ENCODE results near the gene EXO1. TPM values are rescaled to one million over a fixed set of nuclear protein-coding genes. Genes with fewer than 3 reads are reported as not detected.

EXO1 gene
- total and polyA plus RNA-seq, 10 donors, result 0.35 to 4.4 (median 1.3) TPM

DNA sequence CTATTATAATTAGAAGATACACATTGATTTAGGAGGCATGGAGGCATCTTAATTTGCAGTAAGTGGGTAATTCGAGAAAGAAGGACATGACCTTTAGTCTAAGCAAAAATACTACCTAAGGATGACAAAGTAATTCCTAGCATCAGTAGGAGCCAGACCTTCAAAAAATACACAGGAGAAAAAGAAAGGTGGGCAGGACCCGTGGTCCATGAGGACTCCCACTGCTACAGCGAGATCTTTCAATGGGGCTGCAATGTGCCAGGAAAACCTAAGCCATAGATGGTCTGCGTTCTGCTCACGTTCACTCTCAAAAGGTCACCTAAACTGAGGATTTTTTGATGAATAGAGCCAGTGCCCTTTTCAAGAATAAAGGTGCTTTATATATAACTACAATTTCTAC is 10.6 kb upstream of the EXO1 start:
- no peak overlapping the region for H3K27ac ChIP-seq
- TF ChIP-seq POLR2AphosphoS5 (IDR thresholded peaks at IDR 0.05) (no peak), POLR2A (IDR thresholded peaks at IDR 0.05) (no peak)
- TF ChIP-seq, protein P1, sequence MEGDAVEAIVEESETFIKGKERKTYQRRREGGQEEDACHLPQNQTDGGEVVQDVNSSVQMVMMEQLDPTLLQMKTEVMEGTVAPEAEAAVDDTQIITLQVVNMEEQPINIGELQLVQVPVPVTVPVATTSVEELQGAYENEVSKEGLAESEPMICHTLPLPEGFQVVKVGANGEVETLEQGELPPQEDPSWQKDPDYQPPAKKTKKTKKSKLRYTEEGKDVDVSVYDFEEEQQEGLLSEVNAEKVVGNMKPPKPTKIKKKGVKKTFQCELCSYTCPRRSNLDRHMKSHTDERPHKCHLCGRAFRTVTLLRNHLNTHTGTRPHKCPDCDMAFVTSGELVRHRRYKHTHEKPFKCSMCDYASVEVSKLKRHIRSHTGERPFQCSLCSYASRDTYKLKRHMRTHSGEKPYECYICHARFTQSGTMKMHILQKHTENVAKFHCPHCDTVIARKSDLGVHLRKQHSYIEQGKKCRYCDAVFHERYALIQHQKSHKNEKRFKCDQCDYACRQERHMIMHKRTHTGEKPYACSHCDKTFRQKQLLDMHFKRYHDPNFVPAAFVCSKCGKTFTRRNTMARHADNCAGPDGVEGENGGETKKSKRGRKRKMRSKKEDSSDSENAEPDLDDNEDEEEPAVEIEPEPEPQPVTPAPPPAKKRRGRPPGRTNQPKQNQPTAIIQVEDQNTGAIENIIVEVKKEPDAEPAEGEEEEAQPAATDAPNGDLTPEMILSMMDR (IDR thresholded peaks at IDR 0.05 in 8 of 11, conservative IDR thresholded peaks at IDR 0.05 in 3 of 11), result no peak
- H3K4me3 ChIP-seq, result no peak overlapping the region
- H3K27me3 ChIP-seq (replicated peaks in 1 of 7), result no peaks in the 10 kb centered on the region
- DNase-seq, result no peak
- peaks cover 0 to 4% (median 0%) of the 10 kb centered on the region in 6 donors for H3K4me1 ChIP-seq
- no peaks in the 10 kb centered on the region for H3K9me3 ChIP-seq
- H3K36me3 ChIP-seq, result no peaks in the 10 kb centered on the region
- intact Hi-C loops (cut with DNase I; ENCODE audit: low total_unique reads), result no loop called here
- WGBS, 5 donors, result 80 to 92% (median 86%) methylated on average over 5 of the region's 5 CpGs

DNA sequence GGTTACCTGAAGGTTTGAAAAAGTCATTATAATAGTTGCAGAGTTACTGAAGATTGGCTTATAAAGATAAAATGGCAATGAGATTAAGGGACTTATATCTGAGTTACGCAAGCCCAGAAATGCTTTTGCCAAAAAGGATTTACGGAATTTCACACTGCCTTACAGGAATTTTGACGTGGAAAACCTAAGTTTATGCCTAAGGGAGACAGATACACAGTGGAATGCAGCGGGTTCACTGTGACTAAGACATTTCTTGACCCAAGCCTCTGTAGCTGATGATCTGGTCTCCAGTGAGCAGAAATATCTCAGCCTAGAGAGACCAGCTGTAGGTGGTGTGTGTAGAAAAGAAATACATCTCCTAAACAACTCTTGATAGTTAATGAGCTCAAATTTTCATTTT is 10.1 kb upstream of the EXO1 start:
- intact Hi-C loops (cut with DNase I; ENCODE audit: low total_unique reads), result no loop called here
- WGBS, 5 donors, result 78 to 96% (median 83%) methylated on average over 4 of the region's 4 CpGs
- no peaks in the 10 kb centered on the region for H3K36me3 ChIP-seq
- H3K27me3 ChIP-seq (replicated peaks in 1 of 7), result no peaks in the 10 kb centered on the region
- H3K4me1 ChIP-seq, result peaks cover 0 to 4% (median 0%) of the 10 kb centered on the region in 6 donors
- H3K27ac ChIP-seq, result no peak overlapping the region
- no peaks in the 10 kb centered on the region for H3K9me3 ChIP-seq
- no peak overlapping the region for H3K4me3 ChIP-seq
- TF ChIP-seq POLR2AphosphoS5 (IDR thresholded peaks at IDR 0.05), result no peak
- no peak for TF ChIP-seq POLR2A (IDR thresholded peaks at IDR 0.05)
- TF ChIP-seq, protein P1 (IDR thresholded peaks at IDR 0.05 in 8 of 11, conservative IDR thresholded peaks at IDR 0.05 in 3 of 11), result no peak
- no peak for DNase-seq

DNA sequence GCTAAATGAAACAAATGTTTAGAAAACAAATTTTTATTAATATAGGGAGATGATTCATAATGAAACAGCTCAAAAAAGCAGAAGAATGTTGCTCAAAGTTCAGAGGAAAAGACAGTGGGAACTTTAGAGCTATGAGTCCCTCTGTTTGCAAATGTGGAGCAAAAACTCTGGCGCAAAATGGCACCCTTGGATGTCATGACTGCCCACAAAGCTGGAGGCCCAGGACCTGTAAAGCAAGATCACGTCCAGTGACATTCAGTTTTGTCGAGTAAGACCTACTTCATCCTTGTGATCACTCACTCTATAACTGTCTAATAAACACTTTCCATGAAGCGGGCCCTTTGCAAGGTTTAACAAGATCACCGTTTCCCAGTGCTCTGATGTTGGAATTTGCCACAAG is 9.1 kb upstream of the EXO1 start:
- 78 to 94% (median 84%) methylated on average over 5 of the region's 5 CpGs for WGBS, 5 donors
- intact Hi-C loops (cut with DNase I; ENCODE audit: low total_unique reads), result no loop called here

DNA sequence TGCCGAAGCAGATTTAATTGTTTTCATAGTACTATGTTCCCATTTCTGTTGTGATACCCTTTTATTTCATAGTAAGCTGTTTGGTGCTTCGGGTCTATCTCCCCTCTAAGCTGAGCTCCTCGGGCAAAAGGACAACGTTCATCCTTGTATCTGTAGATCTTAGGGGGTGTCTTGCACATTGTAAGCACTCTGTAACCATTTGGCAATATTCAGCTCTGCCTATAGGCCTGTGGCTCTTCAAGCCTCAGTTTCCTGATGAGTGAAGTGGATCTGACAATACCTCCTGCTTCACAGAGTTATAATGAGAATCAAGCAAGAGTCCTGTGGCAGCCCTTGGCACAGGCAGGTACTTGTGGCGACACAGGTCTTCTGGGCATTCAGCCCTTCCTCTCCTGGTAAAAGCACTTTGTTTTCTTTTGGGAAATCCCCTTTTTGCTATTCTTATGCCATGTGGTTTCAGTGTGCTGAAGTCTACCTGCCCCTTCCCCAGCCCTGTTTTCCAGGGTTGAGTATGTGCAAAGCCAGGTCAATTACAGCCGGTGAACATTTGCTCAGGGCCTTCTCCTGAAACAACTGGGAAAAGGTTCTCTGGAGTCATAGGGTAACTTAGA is 8.5 kb upstream of the EXO1 start:
- intact Hi-C loops (cut with DNase I; ENCODE audit: low total_unique reads), result no loop called here
- no peaks in the 10 kb centered on the region for H3K27me3 ChIP-seq (replicated peaks in 1 of 7)
- TF ChIP-seq, protein P1 (IDR thresholded peaks at IDR 0.05 in 8 of 11, conservative IDR thresholded peaks at IDR 0.05 in 3 of 11), result no peak
- TF ChIP-seq POLR2AphosphoS5 (IDR thresholded peaks at IDR 0.05), result no peak
- no peak for TF ChIP-seq POLR2A (IDR thresholded peaks at IDR 0.05)

More for the DNA sequence above, 9.1 kb upstream of the EXO1 start:
- Histone ChIP-seq H3K36me3 (no peaks in the 10 kb centered on the region), H3K27ac (no peak overlapping the region), H3K4me3 (no peak overlapping the region), H3K9me3 (no peaks in the 10 kb centered on the region), H3K27me3 (replicated peaks in 1 of 7) (no peaks in the 10 kb centered on the region), H3K4me1 (peaks cover 0 to 4% (median 0%) of the 10 kb centered on the region in 6 donors)
- TF ChIP-seq, protein P1 (IDR thresholded peaks at IDR 0.05 in 8 of 11, conservative IDR thresholded peaks at IDR 0.05 in 3 of 11), result no peak
- TF ChIP-seq POLR2A (IDR thresholded peaks at IDR 0.05), result no peak
- TF ChIP-seq POLR2AphosphoS5 (IDR thresholded peaks at IDR 0.05), result no peak
- DNase-seq, result no peak

More for the DNA sequence above, 8.5 kb upstream of the EXO1 start:
- Histone ChIP-seq H3K4me3 (no peak overlapping the region), H3K27ac (no peak overlapping the region), H3K4me1 (peaks cover 0 to 4% (median 0%) of the 10 kb centered on the region in 6 donors), H3K9me3 (no peaks in the 10 kb centered on the region), H3K36me3 (no peaks in the 10 kb centered on the region)
- DNase-seq, result no peak
- WGBS, 5 donors, result 78 to 89% (median 80%) methylated on average over 6 of the region's 6 CpGs

Measured in spleen (tissue), 11 donors.